Smooth muscle cell (in vitro differentiated cells): ENCODE data around the gene CHCHD5. TPM values are rescaled to one million over a fixed set of nuclear protein-coding genes. Genes with fewer than 3 reads are reported as not detected.
A peak's percentile ranks its signal among the peaks of the same experiment; 100 is the strongest.
"Not testable (repeated sequence)": the region's sequence is repeated elsewhere in the genome, so short reads cannot be mapped to it uniquely, and the experiment has no call there.

Experiments
- DNase-seq: peaks from one replicate; lab custom pipeline; 2025; ENCODE audit not compliant: unreplicated experiment; lab: John Stamatoyannopoulos, UW
- H2AFZ ChIP-seq: fragments of 200-600 bp; sonication (generic); 2 replicates; pipeline ENCODE4 v1.6.0; 2016; ENCODE audit warnings: antibody characterized with exemption, low read depth, mild to moderate bottlenecking
- H3F3A ChIP-seq: fragments of 200-600 bp; sonication (generic); 2 replicates; pipeline ENCODE4 v1.6.0; 2017; ENCODE audit warnings: antibody characterized with exemption, low read depth
- H3K27ac ChIP-seq: fragments of 200-600 bp; sonication (generic); 2 replicates; pipeline ENCODE4 v1.5.1; 2016; ENCODE audit warnings: low read depth, mild to moderate bottlenecking
- H3K27me3 ChIP-seq: fragments of 200-600 bp; sonication (generic); 2 replicates; pipeline ENCODE4 v1.6.1; 2016; ENCODE audit warnings: low read depth, mild to moderate bottlenecking
- H3K36me3 ChIP-seq: fragments of 200-600 bp; sonication (generic); 2 replicates; pipeline ENCODE4 v1.5.1; 2016; ENCODE audit warnings: low read depth
- H3K4me1 ChIP-seq: fragments of 200-600 bp; sonication (generic); 2 replicates; pipeline ENCODE4 v1.5.1; 2016; ENCODE audit warnings: low read depth
- H3K4me2 ChIP-seq: fragments of 200-600 bp; sonication (generic); 2 replicates; pipeline ENCODE4 v1.6.0; 2016; ENCODE audit warnings: mild to moderate bottlenecking
- H3K4me3 ChIP-seq: fragments of 200-600 bp; sonication (generic); 2 replicates; pipeline ENCODE4 v1.5.1; 2016; ENCODE audit warnings: mild to moderate bottlenecking
- H3K79me2 ChIP-seq: fragments of 200-600 bp; sonication (generic); 2 replicates; pipeline ENCODE4 v1.6.0; 2016; ENCODE audit warnings: low read depth, mild to moderate bottlenecking
- H3K9ac ChIP-seq: fragments of 200-600 bp; sonication (generic); 2 replicates; pipeline ENCODE4 v1.6.0; 2016; ENCODE audit warnings: low read depth
- H3K9me3 ChIP-seq: fragments of 200-600 bp; sonication (generic); replicated peaks from 2 replicates; pipeline ENCODE4 v1.5.1; 2016; ENCODE audit warnings: low read depth
- H4K20me1 ChIP-seq: fragments of 200-600 bp; sonication (generic); 2 replicates; pipeline ENCODE4 v1.6.0; 2016; ENCODE audit warnings: low read depth
- WGBS: methylation state at CpG from one replicate; pipeline ENCODE4 v1.1.7; 2016; ENCODE audit warnings: low lambda C conversion rate; 5-methylcytosine and 5-hydroxymethylcytosine counted together
- polyA plus RNA-seq: library from polyadenylated mRNA; unstranded; fragments of >200 nt; fragmentation: Nextera tagmentation; extraction: Ambion mirVana; gene quantifications from 2 replicates; pipeline ENCODE4 v1.2.1, GENCODE V29; 2016
- total RNA-seq: library from RNA; depleted of rRNA; stranded (reverse); fragments of >200 nt; gene quantifications from 2 replicates; pipeline ENCODE4 v1.2.3, GENCODE V29; 2014
- TF ChIP-seq, protein P1 (sequence below): fragments of 200-600 bp; sonication (generic); IDR thresholded peaks from 2 replicates; pipeline ENCODE4 v1.5.1; 2017; ENCODE audit warnings: borderline replicate concordance, mild to moderate bottlenecking, antibody characterized with exemption; ENCODE audit not compliant: insufficient read depth, poor library complexity, severe bottlenecking

CHCHD5 gene
- total and polyA plus RNA-seq, 2 experiments from 2014 or later: 14.3 to 56.4 TPM

DNA sequence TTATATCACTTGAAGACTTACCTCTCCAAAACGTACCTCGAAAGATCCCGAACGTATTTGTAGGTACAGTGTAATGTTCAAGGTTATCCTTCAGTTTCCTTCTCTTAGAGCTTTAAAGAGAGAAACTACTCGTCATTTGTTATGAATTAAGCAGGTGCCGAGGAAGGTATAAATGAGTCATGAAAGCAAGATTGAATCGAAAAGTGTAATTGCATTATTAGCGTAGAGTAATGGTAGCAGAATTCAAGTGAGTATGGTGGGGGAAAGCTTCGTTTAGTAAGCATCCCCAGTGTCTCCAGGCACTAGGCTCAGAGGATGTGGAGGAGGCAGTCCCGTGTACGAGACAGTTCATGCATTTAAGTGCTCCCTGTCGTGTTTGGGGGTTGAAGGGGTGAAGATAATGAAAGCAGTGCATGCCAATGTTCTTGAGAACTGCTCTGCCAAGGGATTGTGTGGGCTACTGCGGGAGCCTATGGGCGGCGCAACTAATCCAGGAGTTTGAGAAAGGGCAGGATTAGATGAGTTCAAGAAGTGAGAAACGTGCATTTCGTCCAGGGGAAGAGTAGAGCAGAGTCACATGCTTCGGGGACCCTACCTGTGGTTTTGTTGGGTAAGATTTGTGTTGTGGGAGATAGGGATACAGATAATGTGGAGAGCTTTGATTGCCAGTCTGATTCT, 41.3 kb upstream of the CHCHD5 start:
- DNase-seq: no peak
- TF ChIP-seq, protein P1, sequence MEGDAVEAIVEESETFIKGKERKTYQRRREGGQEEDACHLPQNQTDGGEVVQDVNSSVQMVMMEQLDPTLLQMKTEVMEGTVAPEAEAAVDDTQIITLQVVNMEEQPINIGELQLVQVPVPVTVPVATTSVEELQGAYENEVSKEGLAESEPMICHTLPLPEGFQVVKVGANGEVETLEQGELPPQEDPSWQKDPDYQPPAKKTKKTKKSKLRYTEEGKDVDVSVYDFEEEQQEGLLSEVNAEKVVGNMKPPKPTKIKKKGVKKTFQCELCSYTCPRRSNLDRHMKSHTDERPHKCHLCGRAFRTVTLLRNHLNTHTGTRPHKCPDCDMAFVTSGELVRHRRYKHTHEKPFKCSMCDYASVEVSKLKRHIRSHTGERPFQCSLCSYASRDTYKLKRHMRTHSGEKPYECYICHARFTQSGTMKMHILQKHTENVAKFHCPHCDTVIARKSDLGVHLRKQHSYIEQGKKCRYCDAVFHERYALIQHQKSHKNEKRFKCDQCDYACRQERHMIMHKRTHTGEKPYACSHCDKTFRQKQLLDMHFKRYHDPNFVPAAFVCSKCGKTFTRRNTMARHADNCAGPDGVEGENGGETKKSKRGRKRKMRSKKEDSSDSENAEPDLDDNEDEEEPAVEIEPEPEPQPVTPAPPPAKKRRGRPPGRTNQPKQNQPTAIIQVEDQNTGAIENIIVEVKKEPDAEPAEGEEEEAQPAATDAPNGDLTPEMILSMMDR: no peak
- Histone ChIP-seq H2AFZ (peak overlapping the region; percentile 95), H3K27ac (no peak overlapping the region), H3K9me3 (no peaks in the 10 kb centered on the region), H3K9ac (no peak overlapping the region), H3K79me2 (peaks cover 31% of the 10 kb centered on the region), H3K27me3 (no peaks in the 10 kb centered on the region), H3K36me3 (no peaks in the 10 kb centered on the region), H3K4me3 (peak overlapping the region; percentile 82), H3K4me2 (peak overlapping the region; percentile 94), H3F3A (peaks cover 8% of the 10 kb centered on the region), H4K20me1 (no peaks in the 10 kb centered on the region), H3K4me1 (peaks cover 14% of the 10 kb centered on the region)
- WGBS: 3% methylated on average over 18 of the region's 18 CpGs

GRCh38 chr2:112547333-112547732, 37.1 kb upstream of the CHCHD5 start:
- Histone ChIP-seq H3K27me3 (no peaks in the 10 kb centered on the region), H3K4me1 (peaks cover 10% of the 10 kb centered on the region), H3K27ac (no peak overlapping the region), H3K36me3 (peaks cover 12% of the 10 kb centered on the region), H4K20me1 (no peaks in the 10 kb centered on the region), H3K79me2 (peaks cover 31% of the 10 kb centered on the region), H3F3A (no peaks in the 10 kb centered on the region), H2AFZ (no peak overlapping the region), H3K4me3 (no peak overlapping the region), H3K4me2 (no peak overlapping the region), H3K9ac (no peak overlapping the region), H3K9me3 (no peaks in the 10 kb centered on the region)
- 96% methylated on average over 4 of the region's 4 CpGs for WGBS
- DNase-seq: no peak
- TF ChIP-seq, protein P1: no peak

DNA sequence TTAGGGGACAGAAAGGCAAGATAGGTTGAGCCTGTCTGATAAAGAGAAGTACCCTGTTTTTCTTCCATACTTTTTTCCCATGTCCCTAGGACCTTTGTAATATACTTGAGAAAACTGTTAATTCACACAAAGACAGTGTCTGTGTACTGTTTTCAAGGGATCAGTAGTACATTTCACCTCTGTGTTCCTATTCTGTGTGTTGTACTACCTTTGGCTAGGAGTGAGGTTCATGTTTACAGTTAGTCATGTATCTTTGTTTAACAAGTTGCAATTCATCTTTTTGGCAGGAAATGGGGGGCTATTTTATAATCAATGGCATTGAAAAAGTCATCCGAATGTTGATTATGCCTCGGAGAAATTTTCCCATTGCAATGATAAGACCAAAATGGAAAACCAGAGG, 35.4 kb upstream of the CHCHD5 start:
- H3K9ac ChIP-seq: no peak overlapping the region
- DNase-seq: no peak
- peaks cover 15% of the 10 kb centered on the region for H3K79me2 ChIP-seq
- H3K27ac ChIP-seq: no peak overlapping the region
- H3F3A ChIP-seq: no peaks in the 10 kb centered on the region
- 97% methylated on average over 2 of the region's 2 CpGs for WGBS
- no peaks in the 10 kb centered on the region for H4K20me1 ChIP-seq
- H2AFZ ChIP-seq: no peak overlapping the region
- H3K4me2 ChIP-seq: no peak overlapping the region
- TF ChIP-seq, protein P1: no peak
- H3K4me1 ChIP-seq: peaks cover under 1% of the 10 kb centered on the region
- H3K4me3 ChIP-seq: no peak overlapping the region
- H3K9me3 ChIP-seq: no peaks in the 10 kb centered on the region
- no peaks in the 10 kb centered on the region for H3K27me3 ChIP-seq
- H3K36me3 ChIP-seq: peaks cover 12% of the 10 kb centered on the region

DNA sequence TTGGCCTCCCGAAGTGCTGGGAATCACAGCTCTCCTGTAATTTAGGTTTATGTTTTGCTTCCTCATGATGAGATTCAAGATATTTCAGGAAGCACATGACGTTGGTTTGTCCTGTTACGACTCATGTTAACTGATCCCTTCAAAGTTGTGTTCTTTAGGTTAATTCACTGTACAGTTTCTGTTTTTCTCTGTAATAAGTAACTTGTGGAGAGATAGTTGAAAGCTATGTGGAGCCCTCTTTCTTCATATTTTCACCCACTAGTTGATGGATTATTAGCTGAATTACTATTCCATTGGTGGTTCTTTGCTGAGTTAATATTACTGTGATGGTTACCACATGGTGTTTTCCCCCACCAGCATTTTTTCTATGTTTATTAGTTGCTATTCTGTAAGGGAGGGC, 18.3 kb upstream of the CHCHD5 start:
- Histone ChIP-seq H3K27ac (no peak overlapping the region), H3K4me3 (no peak overlapping the region), H3K9me3 (no peaks in the 10 kb centered on the region), H3K27me3 (no peaks in the 10 kb centered on the region), H4K20me1 (no peaks in the 10 kb centered on the region), H2AFZ (no peak overlapping the region), H3K9ac (no peak overlapping the region), H3K79me2 (no peaks in the 10 kb centered on the region), H3F3A (no peaks in the 10 kb centered on the region), H3K4me2 (no peak overlapping the region), H3K36me3 (peaks cover 25% of the 10 kb centered on the region), H3K4me1 (no peaks in the 10 kb centered on the region)
- no peak for DNase-seq
- TF ChIP-seq, protein P1: no peak
- 94% methylated on average over 3 of the region's 3 CpGs for WGBS

GRCh38 chr2:112566508-112566907, 17.9 kb upstream of the CHCHD5 start:
- not testable (repeated sequence) for H3K79me2 ChIP-seq, DNase-seq, H3K4me1 ChIP-seq, H3K27ac ChIP-seq, H3K9me3 ChIP-seq, H2AFZ ChIP-seq, H3K27me3 ChIP-seq, H3K4me3 ChIP-seq, H4K20me1 ChIP-seq, H3K9ac ChIP-seq, H3K4me2 ChIP-seq, H3F3A ChIP-seq
- 97% methylated on average over 5 of the region's 5 CpGs for WGBS
- H3K36me3 ChIP-seq: peaks cover 21% of the 10 kb centered on the region
